HG03521 (cell line): ENCODE measurements around the gene CYTIP.
"Not testable (repeated sequence)": the region's sequence is repeated elsewhere in the genome, so short reads cannot be mapped to it uniquely, and the experiment has no call there.

Source experiments
- ATAC-seq: cut with Tn5 transposase; IDR thresholded peaks from one replicate; pipeline ENCODE4 v1.9.1; 2021; ENCODE audit warnings: mild to moderate bottlenecking, moderate library complexity; ENCODE audit not compliant: unreplicated experiment

Gene CYTIP

DNA sequence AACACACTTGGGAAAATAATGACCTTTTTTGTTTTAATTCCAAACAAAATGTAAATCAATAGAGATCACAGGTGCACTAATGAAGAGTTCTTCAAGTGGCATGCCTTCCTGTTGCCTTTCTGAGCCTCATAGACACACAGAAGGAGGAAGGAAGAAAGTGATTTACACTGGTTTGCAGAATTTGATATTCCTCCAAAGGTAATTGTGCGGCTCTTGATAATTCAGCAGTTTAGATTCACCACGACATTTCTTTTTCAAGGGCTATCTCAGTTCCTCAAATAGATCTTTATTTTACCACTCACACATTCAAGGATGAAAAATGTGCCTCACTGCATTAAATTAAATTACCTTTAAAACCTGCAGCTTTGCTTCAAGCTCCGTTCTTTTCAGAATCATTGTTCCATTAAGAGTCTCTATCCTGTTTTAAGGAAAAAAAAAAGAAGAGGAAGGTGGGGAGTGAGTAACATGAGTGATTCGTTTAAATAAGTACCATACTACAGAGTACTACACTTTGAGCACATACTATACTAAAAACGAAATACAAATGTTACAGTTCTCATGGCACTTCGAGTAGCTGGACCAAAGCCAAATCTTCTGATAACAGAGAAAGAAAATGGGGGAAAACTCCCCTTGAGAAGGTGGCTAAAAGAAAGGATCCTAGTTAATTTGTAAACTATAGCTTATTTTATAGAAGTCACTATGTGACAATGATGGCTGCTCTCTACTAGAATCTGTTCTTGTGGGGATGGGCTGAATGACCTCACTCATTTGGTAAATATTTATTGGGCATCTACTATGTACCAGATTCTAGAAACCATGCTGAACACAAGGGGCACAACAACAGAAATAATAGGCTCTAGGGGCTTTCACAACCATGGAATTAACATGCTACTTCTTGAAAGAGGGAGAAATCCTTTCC, 16.6 kb downstream of the CYTIP start:
- ATAC-seq: no peak

DNA sequence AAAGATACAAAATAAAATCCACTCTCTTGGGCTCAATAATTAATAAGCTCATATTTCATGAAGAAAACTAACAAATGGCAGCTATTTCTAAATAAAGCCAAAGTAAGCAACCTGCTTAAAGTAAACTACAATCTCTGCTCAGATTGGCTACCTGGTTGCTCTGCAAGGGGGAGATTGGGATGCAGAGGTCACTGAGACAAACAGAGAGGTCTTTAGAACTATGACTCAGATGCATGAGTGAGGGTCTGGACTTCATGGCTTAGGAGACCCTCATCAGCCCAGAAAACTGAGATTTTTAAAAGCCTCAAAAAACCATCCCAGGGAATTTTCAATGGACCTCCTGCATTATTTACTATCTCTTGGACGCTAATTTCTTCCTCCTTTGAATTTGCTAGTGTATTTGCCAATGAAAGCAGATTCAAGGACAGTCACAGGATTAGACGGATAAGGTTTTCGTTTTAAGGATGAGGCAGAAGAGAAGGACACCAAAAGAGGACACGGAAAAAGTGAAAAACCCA, 17.4 kb downstream of the CYTIP start:
- ATAC-seq: no peak

DNA sequence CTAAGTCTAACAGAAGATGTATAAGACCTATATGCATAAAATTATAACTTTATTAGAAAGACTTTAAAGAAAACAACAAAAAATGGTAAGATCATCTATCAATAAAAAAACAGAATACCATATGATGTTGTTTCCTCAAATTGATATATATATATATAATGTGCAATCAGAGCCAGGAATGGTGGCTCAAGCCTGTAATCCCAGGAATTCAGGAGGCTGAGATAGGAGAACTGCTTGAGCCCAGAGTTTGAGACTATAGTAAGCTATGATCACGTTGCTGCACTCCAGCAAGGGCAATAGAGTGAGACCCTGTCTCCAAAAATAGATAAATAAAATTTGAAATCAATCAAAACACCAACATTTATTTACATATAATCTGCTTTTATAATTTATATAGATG, 19.5 kb downstream of the CYTIP start:
- ATAC-seq: no peak

DNA sequence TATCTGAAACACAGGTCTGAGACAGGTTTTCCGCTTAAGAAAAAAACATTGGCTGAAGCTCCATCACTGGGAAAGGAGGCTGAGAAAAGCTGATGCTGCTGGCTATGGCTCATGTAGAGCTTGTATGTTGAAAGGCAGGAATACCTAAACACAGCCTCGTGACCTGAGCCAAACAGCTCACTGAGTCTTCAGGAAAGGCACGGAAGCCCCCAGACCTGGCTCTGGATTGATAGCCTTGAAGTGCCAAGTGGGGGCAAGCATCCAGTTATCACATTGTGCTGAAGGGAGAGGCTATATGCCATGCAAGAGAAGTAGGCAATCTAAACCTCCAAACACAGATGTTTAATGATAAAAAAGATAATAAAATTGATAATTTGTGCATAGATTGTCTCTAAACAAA, 21.9 kb downstream of the CYTIP start:
- ATAC-seq: no peak

DNA sequence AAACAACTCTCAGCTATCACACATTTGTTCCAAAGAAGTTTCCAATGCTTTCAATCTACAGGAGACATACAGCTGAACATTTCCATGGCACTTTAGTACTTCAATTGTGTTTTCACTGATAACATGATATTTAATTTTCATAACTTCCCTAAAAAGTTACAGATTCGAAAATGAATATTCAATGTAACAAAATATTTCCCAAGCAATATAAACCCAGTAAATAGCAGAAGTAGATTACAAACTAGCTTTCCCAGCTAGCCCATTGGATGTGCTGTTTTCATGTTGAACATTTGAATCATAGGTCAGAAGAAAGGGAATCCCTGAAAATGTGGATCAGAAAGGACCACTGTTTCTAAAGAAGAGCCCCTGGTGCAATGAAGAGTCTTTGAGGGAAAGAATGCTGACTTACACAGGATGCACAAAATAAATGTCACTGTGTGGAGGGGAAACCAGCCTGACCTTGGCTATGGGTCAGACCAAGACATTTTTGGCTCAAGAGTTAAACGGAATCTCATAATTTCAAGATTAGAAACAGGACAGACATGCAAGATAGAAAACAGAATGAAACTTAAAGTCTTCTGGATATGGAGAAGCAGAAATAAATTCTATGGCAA, 22.5 kb downstream of the CYTIP start:
- no peak for ATAC-seq

DNA sequence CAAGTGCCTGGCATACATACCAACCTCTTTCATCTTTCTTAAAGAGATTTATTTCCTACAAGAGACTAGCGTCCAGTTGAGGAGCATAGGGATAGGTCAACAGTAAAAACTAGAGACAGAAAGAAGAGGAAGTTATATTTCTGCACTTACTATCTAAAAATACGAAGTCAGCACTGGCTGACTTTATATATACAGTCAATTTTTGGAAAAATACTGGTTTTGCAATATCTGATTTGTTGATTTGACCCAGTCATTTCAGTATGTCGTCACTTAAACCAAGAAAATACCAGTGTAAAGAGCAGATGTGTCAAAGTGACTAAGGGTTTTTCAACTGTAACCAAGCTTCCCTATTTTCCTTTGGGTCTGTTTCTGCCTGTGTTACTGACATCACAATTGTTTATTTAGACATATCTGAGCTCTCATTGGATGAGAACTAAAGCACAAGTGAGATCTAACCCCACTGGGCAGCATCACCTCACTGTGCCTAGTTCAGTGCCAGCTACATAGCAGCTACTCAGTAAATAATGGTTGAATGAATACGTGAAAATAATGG, 23.0 kb downstream of the CYTIP start:
- ATAC-seq: no peak

DNA sequence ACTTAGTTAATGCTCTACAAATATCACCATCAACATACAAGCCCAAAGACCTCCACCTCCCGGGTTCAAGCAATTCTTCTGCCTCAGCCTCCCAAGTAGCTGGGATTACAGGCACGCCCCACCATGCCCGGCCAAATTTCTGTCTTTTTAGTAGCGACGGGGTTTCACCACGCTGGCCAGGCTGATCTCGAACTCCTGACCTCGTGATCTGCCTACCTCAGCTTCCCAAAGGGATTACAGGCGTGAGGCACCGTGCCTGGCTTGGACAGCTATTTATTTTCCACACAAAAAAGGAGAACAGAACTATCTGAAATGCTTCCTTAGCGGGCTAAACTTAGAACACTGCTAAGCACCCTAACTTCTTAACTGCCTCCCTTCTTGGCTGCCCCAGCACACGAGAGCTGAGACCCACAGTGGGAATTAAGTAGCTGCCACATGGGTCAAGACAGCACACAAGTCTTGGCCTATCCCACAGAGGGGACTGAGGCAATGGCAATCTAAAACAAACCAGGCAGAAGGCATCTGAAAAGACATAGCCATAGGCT, 24.8 kb downstream of the CYTIP start:
- no peak for ATAC-seq

DNA sequence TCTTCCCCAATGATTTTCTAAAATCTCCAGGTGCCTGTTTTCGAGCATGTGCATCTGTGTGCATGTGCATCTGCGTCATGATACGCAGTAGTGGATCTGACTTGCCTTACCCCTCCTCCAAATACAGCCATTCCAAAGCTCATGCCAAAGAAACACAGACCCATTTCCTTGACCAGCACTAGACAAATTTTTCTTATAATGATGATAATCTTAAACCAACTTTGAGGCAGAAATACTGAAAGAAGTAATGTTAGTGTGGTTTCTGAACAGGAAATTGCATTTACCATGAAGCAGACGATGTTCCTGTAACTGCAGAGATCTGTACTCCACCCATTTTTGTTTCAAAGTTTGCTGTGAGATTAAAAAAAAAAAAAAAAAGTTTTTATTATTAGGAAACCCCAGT, 25.6 kb downstream of the CYTIP start:
- no peak for ATAC-seq

DNA sequence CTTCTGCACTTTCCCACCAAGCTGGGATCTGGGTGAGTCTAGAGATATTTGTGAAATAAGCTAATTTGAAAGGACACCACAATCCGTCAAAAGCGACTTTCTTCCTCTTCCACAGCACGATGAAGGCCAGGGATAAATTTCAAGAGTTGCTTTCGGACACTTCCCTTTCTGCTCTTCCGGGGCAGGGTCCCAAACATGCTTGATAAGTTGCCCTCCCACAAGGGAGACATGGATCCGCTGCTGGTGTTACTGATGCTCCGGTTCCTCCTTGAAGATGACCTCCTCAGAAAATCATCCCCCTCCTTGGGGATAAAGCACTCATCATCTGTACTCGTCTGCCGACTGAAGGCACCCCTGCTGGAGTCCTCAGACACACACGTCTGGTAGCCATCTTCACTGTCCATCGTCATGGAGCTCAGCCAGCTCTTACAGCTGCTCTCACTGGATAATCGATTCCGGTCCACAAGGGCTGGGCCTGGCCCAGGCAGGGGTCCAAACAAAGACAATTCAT, 28.2 kb downstream of the CYTIP start:
- ATAC-seq: no peak

DNA sequence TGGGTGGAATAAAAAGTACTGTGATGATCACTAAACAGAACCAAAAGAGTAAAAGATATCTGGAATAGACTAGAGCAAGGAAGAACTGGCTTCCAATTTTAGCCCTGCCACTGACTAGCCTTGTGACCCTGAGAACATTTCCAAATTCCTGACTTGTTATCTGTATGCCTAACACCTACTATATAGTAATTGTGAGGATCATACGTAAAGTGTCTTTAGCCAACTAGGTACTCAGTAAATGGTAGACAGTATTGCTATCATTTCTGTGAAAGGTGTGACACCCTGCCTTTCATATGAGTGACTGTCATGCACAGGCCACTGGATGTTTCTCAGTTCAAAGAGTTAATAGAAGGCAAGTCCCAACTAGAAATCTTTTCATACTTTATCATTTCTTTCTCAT, 29.8 kb downstream of the CYTIP start:
- peak; percentile 17 for ATAC-seq

DNA sequence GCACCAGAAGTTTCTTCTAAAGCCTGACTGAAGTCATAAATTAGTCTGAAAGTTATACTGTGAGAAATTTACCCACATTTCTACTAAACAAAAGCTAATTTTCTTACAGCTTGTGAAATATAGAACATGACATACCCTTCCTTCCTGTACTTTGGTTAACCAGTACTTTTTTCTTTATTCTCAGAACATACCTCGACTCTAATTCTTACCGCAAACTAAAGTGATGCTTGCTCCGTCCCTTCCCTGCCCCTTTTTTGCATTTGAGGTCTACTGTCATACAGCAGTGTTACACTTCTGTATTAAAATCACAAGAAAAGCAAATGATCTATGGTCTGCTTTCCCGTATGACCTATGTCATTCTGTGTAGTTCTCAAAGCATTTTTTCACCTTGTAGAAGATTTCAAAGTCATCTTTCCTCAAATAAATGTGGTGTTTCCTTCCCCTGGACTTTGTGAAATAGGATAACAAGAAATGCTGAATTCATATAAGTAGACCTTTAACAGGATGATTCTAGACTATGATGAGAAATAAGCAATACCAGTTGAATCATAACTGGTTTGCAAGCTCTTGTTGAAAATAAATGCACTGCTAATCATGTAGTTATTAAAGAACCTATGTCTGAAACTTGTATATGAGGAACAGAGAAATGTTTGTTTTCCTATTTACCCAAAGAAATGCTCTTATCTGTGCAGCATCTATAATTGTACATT, 30.4 kb downstream of the CYTIP start:
- ATAC-seq: peak; percentile 81

DNA sequence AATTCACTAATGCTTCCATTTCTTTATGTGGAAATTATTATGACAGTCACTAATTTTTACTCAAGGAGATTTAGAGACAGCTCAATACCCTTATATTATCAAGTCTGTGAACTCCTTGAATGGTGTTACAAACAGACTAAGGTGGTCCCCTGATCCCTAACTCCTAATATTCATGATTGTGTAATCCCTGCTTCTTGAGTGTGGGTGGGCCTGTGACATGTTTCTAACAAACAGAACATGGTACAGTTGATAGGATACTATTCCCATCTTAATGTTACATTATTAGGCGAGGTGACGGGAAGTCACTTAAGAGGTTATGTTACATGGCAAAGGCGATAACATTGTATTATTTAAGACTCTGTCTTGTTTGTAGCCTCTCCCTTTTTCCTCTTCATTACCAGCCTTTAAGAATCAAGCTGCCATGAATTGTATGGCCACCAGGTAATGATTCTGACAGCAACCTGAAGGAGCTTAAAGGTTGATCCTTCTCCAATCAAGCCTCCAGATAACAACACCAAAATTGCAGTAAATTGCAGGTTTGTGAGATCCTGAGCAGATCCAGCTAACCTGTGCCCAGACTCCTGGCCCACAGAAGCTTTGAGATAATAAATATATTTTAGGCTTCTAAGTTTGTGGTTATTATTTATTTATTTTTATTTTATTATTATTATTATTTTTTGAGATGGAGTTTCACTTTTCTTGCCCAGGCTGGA, 32.1 kb downstream of the CYTIP start:
- no peak for ATAC-seq

DNA sequence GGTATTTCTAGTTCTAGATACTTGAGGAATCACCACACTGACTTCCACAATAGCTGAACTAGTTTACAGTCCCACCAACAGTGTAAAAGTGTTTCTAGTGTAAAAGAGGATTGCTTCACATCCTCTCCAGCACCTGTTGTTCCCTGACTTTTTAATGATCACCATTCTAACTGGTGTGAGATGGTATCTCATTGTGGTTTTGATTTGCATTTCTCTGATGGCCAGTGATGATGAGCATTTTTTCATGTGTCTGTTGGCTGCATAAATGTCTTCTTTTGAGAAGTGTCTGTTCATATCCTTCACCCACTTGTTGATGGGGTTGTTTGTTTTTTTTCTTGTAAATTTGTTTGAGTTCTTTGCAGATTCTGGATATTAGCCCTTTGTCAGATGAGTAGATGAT, 38.5 kb downstream of the CYTIP start:
- not testable (repeated sequence) for ATAC-seq

DNA sequence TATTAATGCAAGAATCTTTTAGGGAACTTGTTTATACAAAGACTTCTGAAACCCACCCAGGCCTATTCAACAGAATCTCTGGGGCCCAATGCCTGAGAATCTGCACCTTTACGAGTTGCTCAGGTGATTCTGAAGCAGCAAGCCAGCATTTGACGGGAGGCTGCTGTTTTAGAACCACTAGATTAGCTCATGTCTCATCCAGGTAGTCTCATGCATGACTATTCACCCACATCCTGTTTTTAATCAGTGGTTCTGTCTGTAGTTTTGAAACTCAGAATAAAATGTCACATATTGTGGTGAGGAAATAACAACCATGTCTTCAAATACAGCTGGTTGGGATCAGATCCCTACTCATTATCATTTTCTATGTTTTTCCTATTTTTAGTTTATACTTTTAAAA, 39.5 kb downstream of the CYTIP start:
- ATAC-seq: peak; percentile 99

DNA sequence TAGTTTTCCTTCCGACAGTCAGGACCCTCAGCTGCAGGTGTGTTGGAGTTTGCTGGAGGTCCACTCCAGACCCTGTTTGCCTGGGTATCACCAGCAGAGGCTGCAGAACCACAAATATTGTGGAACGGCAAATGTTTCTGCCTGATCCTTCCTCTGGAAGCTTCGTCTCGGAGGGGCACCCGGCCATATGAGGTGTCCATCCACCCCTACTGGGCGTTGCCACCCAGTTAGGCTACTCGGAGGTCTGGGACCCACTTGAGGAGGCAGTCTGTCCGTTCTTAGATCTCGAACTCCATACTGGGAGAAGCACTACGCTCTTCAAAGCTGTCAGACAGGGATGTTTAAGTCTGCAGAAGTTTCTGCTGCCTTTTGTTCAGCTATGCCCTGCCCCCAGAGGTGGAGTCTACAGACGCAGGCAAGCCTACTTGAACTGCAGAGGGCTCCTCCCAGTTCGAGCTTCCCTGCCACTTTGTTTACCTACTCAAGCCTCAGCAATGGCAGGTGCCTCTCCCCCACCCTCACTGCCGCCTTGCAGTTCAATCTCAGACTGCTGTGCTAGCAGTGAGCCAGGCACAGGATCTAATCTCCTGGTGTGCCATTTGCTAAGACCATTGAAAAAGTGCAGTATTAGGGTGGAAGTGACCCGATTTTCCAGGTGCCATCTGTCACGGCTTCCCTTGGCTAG, 40.9 kb downstream of the CYTIP start:
- ATAC-seq: not testable (repeated sequence)

DNA sequence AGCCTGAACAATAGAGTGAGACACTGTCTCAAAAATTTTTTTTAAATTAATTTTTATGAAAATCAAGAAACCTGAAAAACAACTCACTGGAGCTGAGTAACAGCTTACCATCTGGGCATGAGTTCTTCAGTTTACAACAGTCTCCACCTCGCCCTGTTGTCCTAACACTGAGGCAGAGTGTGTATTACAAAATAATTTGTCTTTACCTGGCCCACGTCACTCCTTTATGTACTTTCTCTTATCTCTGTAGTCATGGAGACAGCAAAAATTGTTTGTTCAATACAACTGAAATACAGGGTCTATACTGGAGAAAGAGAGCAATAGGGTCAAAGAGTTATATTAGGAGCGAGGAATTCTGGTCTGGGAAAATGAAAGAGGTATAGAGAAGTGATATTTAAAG, 48.1 kb downstream of the CYTIP start:
- no peak for ATAC-seq

DNA sequence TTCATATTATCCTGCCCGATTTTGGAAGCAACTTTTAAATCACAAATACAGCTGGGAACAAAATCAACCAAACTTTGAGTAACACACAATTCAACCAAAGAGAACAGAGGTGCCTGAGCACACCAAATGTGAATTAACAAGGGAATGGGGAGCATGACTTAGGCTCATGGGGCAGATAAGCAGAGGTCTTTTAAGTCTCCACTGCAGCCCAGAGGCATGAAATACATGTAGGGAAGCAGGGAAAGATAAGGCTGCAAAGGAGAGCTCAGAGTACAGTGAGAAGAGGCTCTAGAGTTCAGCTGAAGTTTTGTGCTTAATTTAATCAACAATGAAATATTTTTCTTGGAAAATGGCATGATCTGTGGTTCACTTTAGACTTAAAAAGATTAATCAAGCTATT, 49.0 kb downstream of the CYTIP start:
- no peak for ATAC-seq

DNA sequence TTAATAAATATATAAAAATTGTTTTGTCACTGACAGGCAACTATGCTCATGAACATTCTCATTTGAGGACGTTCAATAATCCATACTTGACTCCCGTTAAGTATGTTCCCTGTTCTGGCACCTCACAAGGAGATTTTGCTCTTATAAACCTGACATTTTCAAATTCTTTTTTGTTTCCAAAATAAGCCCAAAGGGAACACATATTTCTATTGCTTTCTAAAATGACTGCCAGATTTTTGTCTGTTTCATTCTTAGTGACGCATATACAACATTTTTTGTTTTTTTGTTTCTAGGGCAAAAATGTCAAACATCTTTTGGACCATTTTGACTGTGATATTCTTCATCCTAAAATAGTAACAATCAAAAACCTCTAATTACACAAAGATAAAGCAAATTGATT, 50.5 kb downstream of the CYTIP start:
- no peak for ATAC-seq

DNA sequence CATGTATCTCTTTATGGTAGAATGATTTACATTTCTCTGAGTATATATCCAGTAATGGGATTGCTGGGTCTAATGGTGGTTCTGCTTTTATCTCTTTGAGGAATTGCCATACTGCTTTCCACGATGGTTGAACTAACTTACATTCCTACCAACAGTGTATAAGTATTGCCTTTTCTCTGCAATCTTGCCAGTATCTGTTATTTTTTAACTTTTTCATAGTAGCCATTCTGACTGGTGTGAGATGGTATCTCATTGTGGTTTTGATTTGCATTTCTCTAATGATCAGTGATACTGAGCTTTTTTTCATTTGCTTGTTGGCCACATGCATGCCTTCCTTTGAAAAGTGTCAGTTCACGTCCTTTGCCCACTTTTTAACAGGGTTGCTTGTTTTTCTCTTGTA, 55.1 kb downstream of the CYTIP start:
- no peak for ATAC-seq

DNA sequence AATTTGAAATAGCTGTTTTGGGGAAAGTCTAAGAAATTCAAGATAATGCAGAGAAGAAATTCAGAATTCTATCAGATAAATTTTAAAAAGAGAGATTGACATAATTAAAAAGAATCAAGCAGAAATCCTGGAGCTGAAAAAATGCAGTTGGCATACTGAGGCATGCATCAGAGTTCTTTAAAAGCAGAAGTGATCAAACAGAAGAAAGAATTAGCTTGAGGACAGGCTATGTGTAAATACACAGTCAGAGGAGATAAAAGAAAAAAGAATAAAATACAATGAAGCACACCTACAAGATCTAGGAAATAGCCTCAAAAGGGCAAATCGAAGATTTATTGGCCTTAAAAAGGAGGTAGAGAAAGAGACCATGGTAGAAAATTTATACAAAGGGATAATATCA, 57.1 kb downstream of the CYTIP start:
- ATAC-seq: no peak
